Mucosa of stomach (tissue), 1 donor: ENCODE results near the gene HPSE.

ENCODE experiments used
- H3K27me3 ChIP-seq: one replicate; pipeline ENCODE4 v1.7.0; 2013; ENCODE audit warnings: mild to moderate bottlenecking, low read length; ENCODE audit not compliant: control insufficient read depth, insufficient read depth
- H3K36me3 ChIP-seq: one replicate; pipeline ENCODE4 v1.7.0; 2013; ENCODE audit warnings: low read length; ENCODE audit not compliant: control insufficient read depth, insufficient read depth
- H3K4me1 ChIP-seq: one replicate; pipeline ENCODE4 v1.7.0; 2013; ENCODE audit warnings: mild to moderate bottlenecking, low read length; ENCODE audit not compliant: control insufficient read depth, insufficient read depth
- H3K4me3 ChIP-seq: one replicate; pipeline ENCODE4 v1.7.0; 2013; ENCODE audit warnings: low read length
- H3K9ac ChIP-seq: one replicate; pipeline ENCODE4 v1.7.0; 2013; ENCODE audit warnings: mild to moderate bottlenecking, low read length, moderate library complexity
- H3K9me3 ChIP-seq: one replicate; pipeline ENCODE4 v1.7.0; 2013; ENCODE audit warnings: mild to moderate bottlenecking, low read length, moderate library complexity; ENCODE audit not compliant: control insufficient read depth
- donor health status: Pancreatic carcinoma.

HPSE gene

DNA sequence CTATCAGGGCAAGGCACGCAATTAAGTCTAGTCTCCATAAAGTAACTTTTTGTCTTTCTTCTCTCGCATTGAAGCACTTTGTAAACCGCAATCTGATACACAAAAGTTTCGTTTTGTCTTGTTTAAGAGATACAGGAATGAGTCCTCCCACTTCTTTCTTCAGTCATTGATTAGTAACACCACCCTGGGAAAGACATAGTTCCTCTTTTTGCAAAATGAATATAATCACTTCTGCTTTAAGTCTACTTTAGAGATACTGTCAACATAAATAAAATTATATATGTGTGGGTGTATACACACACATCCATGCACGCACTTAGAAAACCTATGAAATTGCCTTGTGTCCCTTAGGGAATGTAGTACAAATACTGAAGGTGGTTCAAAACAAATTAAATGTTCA, 61.7 kb downstream of the HPSE start:
- Histone ChIP-seq H3K9me3 (no peaks in the 10 kb centered on the region), H3K4me1 (no peaks in the 10 kb centered on the region), H3K4me3 (no peak overlapping the region), H3K27me3 (no peaks in the 10 kb centered on the region), H3K36me3 (no peaks in the 10 kb centered on the region), H3K9ac (no peak overlapping the region)

DNA sequence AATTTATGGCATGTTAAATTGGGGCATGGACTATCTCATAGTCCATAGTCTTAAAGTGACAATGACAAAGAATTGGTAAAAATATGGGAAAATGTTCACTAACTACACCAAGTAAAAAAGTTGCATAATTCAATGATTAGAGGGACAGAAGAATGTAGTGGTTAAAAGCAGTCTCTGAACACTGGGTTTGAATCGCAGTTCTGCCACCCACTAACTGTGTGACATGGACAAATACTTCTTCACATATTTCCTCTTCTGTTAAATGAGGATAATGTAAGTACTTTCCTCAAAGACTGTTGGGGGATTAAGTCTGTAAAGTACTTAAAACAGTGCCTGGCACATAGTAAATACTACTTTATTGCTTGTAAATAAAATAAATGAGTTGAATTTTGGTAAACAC, 65.4 kb downstream of the HPSE start:
- no peak overlapping the region for H3K4me3 ChIP-seq
- no peaks in the 10 kb centered on the region for H3K9me3 ChIP-seq
- H3K4me1 ChIP-seq: no peaks in the 10 kb centered on the region
- H3K27me3 ChIP-seq: no peaks in the 10 kb centered on the region
- no peaks in the 10 kb centered on the region for H3K36me3 ChIP-seq
- H3K9ac ChIP-seq: no peak overlapping the region

DNA sequence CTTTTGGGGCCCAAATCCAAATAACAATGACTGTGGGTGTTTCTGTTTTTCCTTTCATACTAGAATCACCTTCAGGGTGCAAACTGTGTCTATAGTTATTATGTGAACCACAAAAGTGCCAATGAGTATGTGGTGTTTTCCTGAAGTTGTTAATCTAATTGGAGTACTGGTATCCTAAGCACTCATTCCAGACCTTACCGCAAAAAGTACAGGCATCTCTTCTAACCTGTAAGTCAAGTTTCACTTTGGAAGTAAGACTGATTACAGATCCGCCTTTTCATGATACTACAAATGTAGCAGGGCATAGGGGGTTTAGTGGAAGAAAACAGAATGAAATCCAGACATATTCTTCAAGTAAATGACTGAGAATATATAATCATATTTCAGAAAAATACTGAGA, 66.2 kb downstream of the HPSE start:
- Histone ChIP-seq H3K9me3 (no peaks in the 10 kb centered on the region), H3K27me3 (no peaks in the 10 kb centered on the region), H3K4me3 (no peak overlapping the region), H3K36me3 (no peaks in the 10 kb centered on the region), H3K4me1 (no peaks in the 10 kb centered on the region), H3K9ac (no peak overlapping the region)

DNA sequence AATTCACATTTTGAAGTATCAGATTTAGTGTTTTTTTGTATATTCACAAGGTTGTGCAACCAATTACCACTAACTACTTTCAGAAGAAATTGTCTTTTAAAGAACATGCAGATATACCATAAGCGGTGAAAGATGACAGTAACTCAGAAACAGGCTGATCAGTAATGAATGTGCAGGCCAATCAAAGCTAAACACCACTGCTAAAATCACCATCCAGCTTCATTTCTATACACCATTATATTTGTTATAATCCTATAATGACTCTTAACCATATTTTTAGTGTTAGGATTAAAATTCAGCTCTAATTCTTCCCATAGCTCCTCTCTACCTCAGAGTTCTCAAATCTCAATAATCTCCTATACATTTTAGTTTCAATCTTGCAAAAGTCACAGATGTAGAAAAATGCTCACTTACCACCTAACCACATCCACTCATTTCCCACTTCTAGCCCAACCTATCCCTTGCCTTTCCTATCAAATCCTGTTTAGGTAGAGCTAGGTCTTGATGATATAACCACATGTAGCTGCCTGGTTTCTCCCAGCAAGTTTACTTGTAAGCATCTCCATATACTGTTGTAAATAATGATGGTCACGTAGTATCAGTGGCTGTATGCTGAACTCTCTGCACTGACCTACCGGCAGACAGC, 66.7 kb downstream of the HPSE start:
- no peaks in the 10 kb centered on the region for H3K27me3 ChIP-seq
- no peaks in the 10 kb centered on the region for H3K36me3 ChIP-seq
- no peak overlapping the region for H3K9ac ChIP-seq
- H3K4me3 ChIP-seq: no peak overlapping the region
- no peaks in the 10 kb centered on the region for H3K4me1 ChIP-seq
- no peaks in the 10 kb centered on the region for H3K9me3 ChIP-seq

DNA sequence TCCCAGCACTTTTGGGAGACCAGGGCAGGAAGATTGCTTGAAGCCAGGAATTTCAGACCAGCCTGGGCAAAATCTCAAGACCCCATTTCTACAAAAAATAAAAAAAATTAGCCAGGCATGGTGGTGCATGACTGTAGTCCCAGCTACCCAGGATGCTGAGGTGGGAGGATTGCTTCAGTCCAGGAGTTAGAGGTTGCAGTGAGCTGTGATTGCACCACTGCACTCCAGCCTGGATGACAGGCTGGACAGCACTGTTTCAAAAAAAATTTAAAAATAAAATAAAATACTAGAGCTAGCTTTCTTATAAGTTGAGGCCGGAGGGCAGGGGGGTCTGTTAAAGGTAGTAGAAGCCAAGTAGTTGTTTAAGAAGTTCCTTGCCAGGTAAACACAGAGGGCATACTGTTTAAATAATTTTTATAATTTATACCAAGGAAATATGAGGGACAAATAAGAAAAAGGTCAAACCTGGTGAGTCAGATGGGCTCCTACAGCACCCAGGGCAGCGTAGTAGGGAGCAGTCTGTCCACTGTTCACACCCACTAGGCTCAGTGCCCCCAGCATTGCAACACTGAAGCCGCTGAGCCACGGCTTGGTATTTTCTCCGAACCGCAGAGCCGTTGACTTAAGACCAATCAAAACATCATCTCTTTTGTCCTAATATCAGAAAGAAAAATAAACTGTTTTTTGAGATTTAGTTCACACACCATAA, 67.4 kb downstream of the HPSE start:
- no peak overlapping the region for H3K4me3 ChIP-seq
- no peaks in the 10 kb centered on the region for H3K4me1 ChIP-seq
- H3K9ac ChIP-seq: no peak overlapping the region
- H3K27me3 ChIP-seq: no peaks in the 10 kb centered on the region
- no peaks in the 10 kb centered on the region for H3K36me3 ChIP-seq
- H3K9me3 ChIP-seq: no peaks in the 10 kb centered on the region

DNA sequence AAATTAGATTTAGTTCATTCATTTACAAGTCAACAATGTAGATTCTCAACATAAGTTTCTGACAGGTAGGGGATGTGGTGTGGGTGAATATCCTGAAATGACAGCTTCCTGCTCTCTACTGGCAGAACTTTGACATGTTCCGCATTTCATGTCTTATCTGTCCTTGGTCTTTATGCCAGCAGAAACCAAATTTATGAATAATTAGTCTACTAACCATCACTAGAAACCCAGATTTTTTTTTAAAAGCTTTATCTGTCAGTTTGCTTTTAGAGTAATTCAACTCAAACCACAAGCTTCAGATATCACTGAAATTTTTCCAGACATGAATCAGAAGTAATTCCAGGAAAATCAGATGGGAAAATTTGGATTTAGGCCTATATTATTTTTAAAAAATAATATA, 68.0 kb downstream of the HPSE start:
- Histone ChIP-seq H3K27me3 (no peaks in the 10 kb centered on the region), H3K4me3 (no peak overlapping the region), H3K36me3 (no peaks in the 10 kb centered on the region), H3K9me3 (no peaks in the 10 kb centered on the region), H3K9ac (no peak overlapping the region), H3K4me1 (peaks cover under 1% of the 10 kb centered on the region)

DNA sequence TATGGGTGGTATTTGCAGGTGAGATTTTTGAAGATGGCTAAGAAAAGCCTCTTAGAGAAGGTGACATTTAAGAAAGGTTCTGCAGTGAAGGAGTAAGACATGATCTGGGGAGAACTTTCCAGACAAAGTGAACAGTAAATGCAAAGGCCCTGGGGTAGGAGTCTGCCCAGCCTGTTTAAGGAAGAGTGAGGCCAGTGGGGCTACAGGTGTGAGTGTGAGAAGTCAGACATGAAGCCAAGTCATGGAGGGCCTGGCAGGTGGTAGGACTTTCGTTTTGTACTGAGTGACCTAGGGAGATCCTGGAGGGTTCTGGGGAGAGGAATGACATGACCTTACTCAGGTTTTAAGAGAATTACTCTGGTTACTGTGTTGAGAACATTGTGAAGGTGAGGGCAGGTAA, 71.5 kb downstream of the HPSE start:
- Histone ChIP-seq H3K4me1 (peaks cover 16% of the 10 kb centered on the region), H3K4me3 (no peak overlapping the region), H3K36me3 (no peaks in the 10 kb centered on the region), H3K27me3 (no peaks in the 10 kb centered on the region), H3K9me3 (no peaks in the 10 kb centered on the region), H3K9ac (no peak overlapping the region)

DNA sequence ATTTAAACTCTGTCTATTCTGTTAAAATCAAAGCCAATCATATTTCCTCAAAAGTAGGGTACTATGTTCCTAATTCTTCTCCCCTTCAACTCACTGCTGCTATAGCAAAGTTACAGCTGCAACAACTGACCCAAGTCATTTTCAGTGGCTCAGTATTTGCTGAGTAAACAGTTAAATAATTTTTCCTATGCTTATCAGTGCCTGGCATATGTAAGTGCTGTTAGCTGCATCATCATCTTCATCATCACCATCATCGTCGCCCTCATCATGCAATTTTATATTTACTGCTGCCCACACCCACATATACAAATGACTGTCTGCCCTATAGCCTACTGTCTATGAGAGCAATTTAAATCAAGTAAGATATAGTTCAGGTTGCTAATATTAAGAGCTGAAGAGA, 72.0 kb downstream of the HPSE start:
- H3K4me1 ChIP-seq: peaks cover 16% of the 10 kb centered on the region
- no peaks in the 10 kb centered on the region for H3K36me3 ChIP-seq
- no peaks in the 10 kb centered on the region for H3K27me3 ChIP-seq
- no peaks in the 10 kb centered on the region for H3K9me3 ChIP-seq
- H3K4me3 ChIP-seq: no peak overlapping the region
- H3K9ac ChIP-seq: no peak overlapping the region

DNA sequence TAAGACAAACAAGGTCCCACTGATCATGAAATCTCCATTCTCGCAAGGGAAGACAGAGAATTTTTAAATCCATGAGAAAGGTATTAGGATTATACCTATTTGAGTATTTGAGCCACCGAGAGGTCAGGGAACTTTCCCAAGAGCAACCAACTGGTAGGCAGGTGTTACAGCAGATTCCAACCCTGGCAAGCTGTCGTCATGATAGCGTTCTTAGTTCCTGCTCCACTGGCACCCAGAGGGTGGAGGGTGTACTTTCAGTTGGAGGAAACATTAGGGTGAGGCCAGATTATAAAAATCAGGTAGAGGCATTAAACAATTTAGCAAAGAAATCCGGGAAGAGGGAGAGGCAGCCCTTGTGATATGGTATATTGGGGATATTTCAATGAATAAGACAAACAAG, 73.3 kb downstream of the HPSE start:
- Histone ChIP-seq H3K9me3 (no peaks in the 10 kb centered on the region), H3K4me3 (no peak overlapping the region), H3K9ac (no peak overlapping the region), H3K27me3 (no peaks in the 10 kb centered on the region), H3K36me3 (no peaks in the 10 kb centered on the region), H3K4me1 (peaks cover 16% of the 10 kb centered on the region)

DNA sequence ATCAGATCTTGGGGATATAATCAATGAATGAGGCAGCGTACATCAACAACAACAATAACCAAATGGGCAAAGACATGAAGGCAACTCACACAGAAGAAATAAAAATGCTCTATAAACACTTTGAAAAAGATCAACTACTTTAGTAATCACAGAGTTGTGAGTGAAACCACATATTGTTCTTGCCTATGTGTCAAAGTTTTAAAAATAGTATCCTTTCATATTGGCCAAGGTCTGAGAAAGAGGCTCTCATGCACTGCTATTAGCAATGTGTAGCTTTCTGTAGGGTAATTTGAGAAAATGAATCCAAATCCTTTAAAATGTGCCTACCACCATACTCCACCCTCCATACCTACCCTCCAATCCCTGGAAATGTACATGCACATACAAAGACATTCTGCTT, 75.1 kb downstream of the HPSE start:
- Histone ChIP-seq H3K36me3 (no peaks in the 10 kb centered on the region), H3K9ac (no peak overlapping the region), H3K27me3 (no peaks in the 10 kb centered on the region), H3K4me3 (no peak overlapping the region), H3K9me3 (no peaks in the 10 kb centered on the region), H3K4me1 (peaks cover 23% of the 10 kb centered on the region)

DNA sequence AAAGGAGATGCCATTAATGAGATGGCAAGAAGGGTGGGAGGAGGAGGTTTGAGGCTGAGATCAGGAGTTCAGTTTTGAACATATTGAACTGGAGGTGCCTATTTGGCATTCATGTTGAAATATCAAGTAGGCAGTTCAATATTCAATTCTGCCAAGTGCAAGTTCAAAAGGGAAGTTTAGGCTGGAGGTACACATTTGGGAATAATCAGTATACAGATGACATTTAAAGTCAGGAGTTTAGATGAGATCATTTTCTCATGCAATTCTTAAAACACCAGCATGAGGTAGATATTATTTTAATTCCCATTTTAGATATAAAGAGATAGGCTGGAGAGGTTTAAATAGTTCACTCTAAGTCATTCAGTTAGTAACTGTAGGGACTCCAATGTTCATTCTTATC, 76.2 kb downstream of the HPSE start:
- no peak overlapping the region for H3K9ac ChIP-seq
- H3K4me3 ChIP-seq: no peak overlapping the region
- no peaks in the 10 kb centered on the region for H3K36me3 ChIP-seq
- no peaks in the 10 kb centered on the region for H3K9me3 ChIP-seq
- no peaks in the 10 kb centered on the region for H3K27me3 ChIP-seq
- H3K4me1 ChIP-seq: peaks cover 23% of the 10 kb centered on the region

DNA sequence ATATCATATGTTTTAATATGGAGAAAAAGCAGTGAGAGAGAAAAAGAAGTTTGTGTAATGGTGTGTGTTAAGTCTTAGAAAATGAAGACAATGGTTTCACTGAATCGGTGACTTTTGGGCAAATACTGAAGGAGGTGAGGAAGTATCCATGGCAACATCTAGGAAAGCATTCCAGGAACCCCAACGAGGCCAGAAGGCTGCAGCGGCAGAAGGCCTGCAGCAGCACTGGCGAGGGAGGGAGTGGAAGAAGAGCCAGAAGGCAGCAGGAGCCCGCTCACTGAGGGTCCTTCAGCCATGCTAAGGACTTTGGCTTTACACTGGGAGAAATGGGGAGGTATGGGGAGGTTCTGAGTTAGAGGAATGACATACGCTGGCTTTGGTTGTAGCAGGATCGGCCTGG, 76.8 kb downstream of the HPSE start:
- no peaks in the 10 kb centered on the region for H3K36me3 ChIP-seq

More for the DNA sequence above, 76.8 kb downstream of the HPSE start:
- Histone ChIP-seq H3K27me3 (no peaks in the 10 kb centered on the region), H3K4me1 (peaks cover 27% of the 10 kb centered on the region), H3K9me3 (no peaks in the 10 kb centered on the region), H3K9ac (no peak overlapping the region), H3K4me3 (no peak overlapping the region)
